Stimulated activated CD8-positive, alpha-beta memory T cell treated with anti-CD3 and anti-CD28 coated beads, Interleukin-2, amount 100 ng/mL, for 48 hours (primary cell): ENCODE data around the gene DMRTC2.

Experiments used
- DNase-seq, 2 donors: peaks; one replicate each; pipeline ENCODE4 v3.0.0-alpha.2; 2020; ENCODE audit warnings: low read depth in 2 of 2

Gene DMRTC2

GRCh38 chr19:41847351-41848105, 2.7 kb downstream of the DMRTC2 start:
- no peak for DNase-seq

GRCh38 chr19:41848666-41849065, 3.8 kb downstream of the DMRTC2 start:
- DNase-seq, result no peak

- DNase-seq, result no peak
These were observed 4.2 kb downstream of the DMRTC2 start for GRCh38 chr19:41849067-41849466.

GRCh38 chr19:41850381-41850780, 5.5 kb downstream of the DMRTC2 start:
- DNase-seq, result no peak

- DNase-seq, result no peak
These were observed 6.6 kb downstream of the DMRTC2 start for GRCh38 chr19:41851456-41851855.

- no peak for DNase-seq
These were observed 8.5 kb downstream of the DMRTC2 start for GRCh38 chr19:41853344-41853743.

GRCh38 chr19:41853768-41854167, 8.9 kb downstream of the DMRTC2 start:
- no peak for DNase-seq

GRCh38 chr19:41859213-41859617, 14.4 kb downstream of the DMRTC2 start:
- no peak for DNase-seq

GRCh38 chr19:41859618-41860418, 15.0 kb downstream of the DMRTC2 start, which contains the start of gene RPS19:
Gene RPS19, plus strand, starts transcription at chr19:41860255. Its CDS starts 520 bp downstream, at chr19:41860775.
- peak; percentile 93 to 98 for DNase-seq

- DNase-seq, result no peak
These were observed 15.7 kb downstream of the DMRTC2 start for GRCh38 chr19:41860419-41861115.

- no peak for DNase-seq
These were observed 16.4 kb downstream of the DMRTC2 start for GRCh38 chr19:41861116-41861768.

GRCh38 chr19:41861846-41862245, 17.0 kb downstream of the DMRTC2 start:
- DNase-seq, result no peak

GRCh38 chr19:41862445-41862986, 17.7 kb downstream of the DMRTC2 start:
- DNase-seq, result no peak

GRCh38 chr19:41863209-41863931, 18.5 kb downstream of the DMRTC2 start:
- no peak for DNase-seq

GRCh38 chr19:41864374-41864773, 19.5 kb downstream of the DMRTC2 start:
- no peak for DNase-seq

- DNase-seq, result no peak
These were observed 21.4 kb downstream of the DMRTC2 start for GRCh38 chr19:41866284-41866683.

- DNase-seq, result no peak
These were observed 23.5 kb downstream of the DMRTC2 start for GRCh38 chr19:41868120-41868988.

- no peak for DNase-seq
These were observed 24.1 kb downstream of the DMRTC2 start for GRCh38 chr19:41868989-41869300.

GRCh38 chr19:41869374-41869955, 24.6 kb downstream of the DMRTC2 start:
- no peak for DNase-seq

GRCh38 chr19:41870401-41870873, 25.6 kb downstream of the DMRTC2 start:
- DNase-seq, result no peak
